ENCODE measurements around the gene IL1F10.

The IL1F10 gene

GRCh38 chr2:113068706-113069485 lies 1.1 kb downstream of the IL1F10 start:
- Histone ChIP-seq H3K27me3 (ENCODE audit: control insufficient read depth in 2 of 2, insufficient read depth in 2 of 2, low read length in 2 of 2) (no peaks in the 10 kb centered on the region), H3K27ac (ENCODE audit: low read depth in 2 of 2, low read length in 2 of 2) (no peak overlapping the region), H3K36me3 (ENCODE audit: control insufficient read depth in 2 of 2, insufficient read depth in 2 of 2, low read length in 2 of 2) (no peaks in the 10 kb centered on the region), H3K9me3 (ENCODE audit: control insufficient read depth in 2 of 2, low read length in 2 of 2) (no peaks in the 10 kb centered on the region), H3K4me1 (ENCODE audit: control insufficient read depth in 2 of 2, insufficient read depth in 2 of 2, low read length in 2 of 2) (no peaks in the 10 kb centered on the region), H3K4me3 (ENCODE audit: low read length in 2 of 2) (no peak overlapping the region), H3K9ac (ENCODE audit: low read depth in 1 of 2, low read length in 2 of 2) (no peak overlapping the region)

GRCh38 chr2:113069676-113070605 lies 2.2 kb downstream of the IL1F10 start:
- H3K36me3 ChIP-seq (ENCODE audit: control insufficient read depth in 2 of 2, insufficient read depth in 2 of 2, low read length in 2 of 2), result no peaks in the 10 kb centered on the region
- H3K9ac ChIP-seq (ENCODE audit: low read depth in 1 of 2, low read length in 2 of 2), result no peak overlapping the region
- H3K27me3 ChIP-seq (ENCODE audit: control insufficient read depth in 2 of 2, insufficient read depth in 2 of 2, low read length in 2 of 2), result no peaks in the 10 kb centered on the region
- no peak overlapping the region for H3K4me3 ChIP-seq (ENCODE audit: low read length in 2 of 2)
- H3K9me3 ChIP-seq (ENCODE audit: control insufficient read depth in 2 of 2, low read length in 2 of 2), result no peaks in the 10 kb centered on the region
- no peaks in the 10 kb centered on the region for H3K4me1 ChIP-seq (ENCODE audit: control insufficient read depth in 2 of 2, insufficient read depth in 2 of 2, low read length in 2 of 2)
- no peak overlapping the region for H3K27ac ChIP-seq (ENCODE audit: low read depth in 2 of 2, low read length in 2 of 2)

- H3K4me3 ChIP-seq (ENCODE audit: low read length in 2 of 2), result no peak overlapping the region
- no peaks in the 10 kb centered on the region for H3K36me3 ChIP-seq (ENCODE audit: control insufficient read depth in 2 of 2, insufficient read depth in 2 of 2, low read length in 2 of 2)
- peaks cover 0 to 3% of the 10 kb centered on the region in 2 donors for H3K4me1 ChIP-seq (ENCODE audit: control insufficient read depth in 2 of 2, insufficient read depth in 2 of 2, low read length in 2 of 2)
- no peaks in the 10 kb centered on the region for H3K27me3 ChIP-seq (ENCODE audit: control insufficient read depth in 2 of 2, insufficient read depth in 2 of 2, low read length in 2 of 2)
- H3K27ac ChIP-seq (ENCODE audit: low read depth in 2 of 2, low read length in 2 of 2), result no peak overlapping the region
- H3K9me3 ChIP-seq (ENCODE audit: control insufficient read depth in 2 of 2, low read length in 2 of 2), result no peaks in the 10 kb centered on the region
- H3K9ac ChIP-seq (ENCODE audit: low read depth in 1 of 2, low read length in 2 of 2), result no peak overlapping the region
Measured at GRCh38 chr2:113070606-113070975, 2.8 kb downstream of the IL1F10 start.

- H3K27me3 ChIP-seq (ENCODE audit: control insufficient read depth in 2 of 2, insufficient read depth in 2 of 2, low read length in 2 of 2), result no peaks in the 10 kb centered on the region
- H3K9me3 ChIP-seq (ENCODE audit: control insufficient read depth in 2 of 2, low read length in 2 of 2), result no peaks in the 10 kb centered on the region
- no peaks in the 10 kb centered on the region for H3K36me3 ChIP-seq (ENCODE audit: control insufficient read depth in 2 of 2, insufficient read depth in 2 of 2, low read length in 2 of 2)
- no peak overlapping the region for H3K27ac ChIP-seq (ENCODE audit: low read depth in 2 of 2, low read length in 2 of 2)
- no peak overlapping the region for H3K9ac ChIP-seq (ENCODE audit: low read depth in 1 of 2, low read length in 2 of 2)
- peaks cover 0 to 6% of the 10 kb centered on the region in 2 donors for H3K4me1 ChIP-seq (ENCODE audit: control insufficient read depth in 2 of 2, insufficient read depth in 2 of 2, low read length in 2 of 2)
- H3K4me3 ChIP-seq (ENCODE audit: low read length in 2 of 2), result no peak overlapping the region
Measured at GRCh38 chr2:113072584-113072983, 4.8 kb downstream of the IL1F10 start.

GRCh38 chr2:113073325-113073834 lies 5.6 kb downstream of the IL1F10 start:
- Histone ChIP-seq H3K9me3 (ENCODE audit: control insufficient read depth in 2 of 2, low read length in 2 of 2) (no peaks in the 10 kb centered on the region), H3K4me1 (ENCODE audit: control insufficient read depth in 2 of 2, insufficient read depth in 2 of 2, low read length in 2 of 2) (peaks cover 0 to 6% of the 10 kb centered on the region in 2 donors), H3K9ac (ENCODE audit: low read depth in 1 of 2, low read length in 2 of 2) (no peak overlapping the region), H3K36me3 (ENCODE audit: control insufficient read depth in 2 of 2, insufficient read depth in 2 of 2, low read length in 2 of 2) (no peaks in the 10 kb centered on the region), H3K27me3 (ENCODE audit: control insufficient read depth in 2 of 2, insufficient read depth in 2 of 2, low read length in 2 of 2) (no peaks in the 10 kb centered on the region), H3K27ac (ENCODE audit: low read depth in 2 of 2, low read length in 2 of 2) (no peak overlapping the region), H3K4me3 (ENCODE audit: low read length in 2 of 2) (no peak overlapping the region)

- no peak overlapping the region for H3K9ac ChIP-seq (ENCODE audit: low read depth in 1 of 2, low read length in 2 of 2)
- no peaks in the 10 kb centered on the region for H3K9me3 ChIP-seq (ENCODE audit: control insufficient read depth in 2 of 2, low read length in 2 of 2)
- no peak overlapping the region for H3K27ac ChIP-seq (ENCODE audit: low read depth in 2 of 2, low read length in 2 of 2)
- H3K4me1 ChIP-seq (ENCODE audit: control insufficient read depth in 2 of 2, insufficient read depth in 2 of 2, low read length in 2 of 2), result peaks cover 0 to 6% of the 10 kb centered on the region in 2 donors
- no peak overlapping the region for H3K4me3 ChIP-seq (ENCODE audit: low read length in 2 of 2)
- H3K27me3 ChIP-seq (ENCODE audit: control insufficient read depth in 2 of 2, insufficient read depth in 2 of 2, low read length in 2 of 2), result no peaks in the 10 kb centered on the region
- no peaks in the 10 kb centered on the region for H3K36me3 ChIP-seq (ENCODE audit: control insufficient read depth in 2 of 2, insufficient read depth in 2 of 2, low read length in 2 of 2)
Measured at GRCh38 chr2:113075030-113075429, 7.3 kb downstream of the IL1F10 start.

GRCh38 chr2:113075600-113075999 lies 7.8 kb downstream of the IL1F10 start:
- Histone ChIP-seq H3K4me3 (ENCODE audit: low read length in 2 of 2) (no peak overlapping the region), H3K4me1 (ENCODE audit: control insufficient read depth in 2 of 2, insufficient read depth in 2 of 2, low read length in 2 of 2) (peaks cover 0 to 6% of the 10 kb centered on the region in 2 donors), H3K9me3 (ENCODE audit: control insufficient read depth in 2 of 2, low read length in 2 of 2) (no peaks in the 10 kb centered on the region), H3K27me3 (ENCODE audit: control insufficient read depth in 2 of 2, insufficient read depth in 2 of 2, low read length in 2 of 2) (no peaks in the 10 kb centered on the region), H3K36me3 (ENCODE audit: control insufficient read depth in 2 of 2, insufficient read depth in 2 of 2, low read length in 2 of 2) (no peaks in the 10 kb centered on the region), H3K9ac (ENCODE audit: low read depth in 1 of 2, low read length in 2 of 2) (no peak overlapping the region), H3K27ac (ENCODE audit: low read depth in 2 of 2, low read length in 2 of 2) (no peak overlapping the region)

GRCh38 chr2:113076954-113077669 lies 9.3 kb downstream of the IL1F10 start:
- no peaks in the 10 kb centered on the region for H3K9me3 ChIP-seq (ENCODE audit: control insufficient read depth in 2 of 2, low read length in 2 of 2)
- H3K36me3 ChIP-seq (ENCODE audit: control insufficient read depth in 2 of 2, insufficient read depth in 2 of 2, low read length in 2 of 2), result no peaks in the 10 kb centered on the region
- no peaks in the 10 kb centered on the region for H3K27me3 ChIP-seq (ENCODE audit: control insufficient read depth in 2 of 2, insufficient read depth in 2 of 2, low read length in 2 of 2)
- no peak overlapping the region for H3K9ac ChIP-seq (ENCODE audit: low read depth in 1 of 2, low read length in 2 of 2)
- no peak overlapping the region for H3K27ac ChIP-seq (ENCODE audit: low read depth in 2 of 2, low read length in 2 of 2)
- no peak overlapping the region for H3K4me3 ChIP-seq (ENCODE audit: low read length in 2 of 2)
- H3K4me1 ChIP-seq (ENCODE audit: control insufficient read depth in 2 of 2, insufficient read depth in 2 of 2, low read length in 2 of 2), result peaks cover 0 to 6% of the 10 kb centered on the region in 2 donors

- H3K9me3 ChIP-seq (ENCODE audit: control insufficient read depth in 2 of 2, low read length in 2 of 2), result no peaks in the 10 kb centered on the region
- no peak overlapping the region for H3K9ac ChIP-seq (ENCODE audit: low read depth in 1 of 2, low read length in 2 of 2)
- peaks cover 0 to 6% of the 10 kb centered on the region in 2 donors for H3K4me1 ChIP-seq (ENCODE audit: control insufficient read depth in 2 of 2, insufficient read depth in 2 of 2, low read length in 2 of 2)
- H3K36me3 ChIP-seq (ENCODE audit: control insufficient read depth in 2 of 2, insufficient read depth in 2 of 2, low read length in 2 of 2), result no peaks in the 10 kb centered on the region
- no peak overlapping the region for H3K27ac ChIP-seq (ENCODE audit: low read depth in 2 of 2, low read length in 2 of 2)
- no peak overlapping the region for H3K4me3 ChIP-seq (ENCODE audit: low read length in 2 of 2)
- no peaks in the 10 kb centered on the region for H3K27me3 ChIP-seq (ENCODE audit: control insufficient read depth in 2 of 2, insufficient read depth in 2 of 2, low read length in 2 of 2)
Measured at GRCh38 chr2:113077921-113078320, 10.2 kb downstream of the IL1F10 start.

All from mucosa of rectum (tissue), 2 donors.